ES-I3 (cell line): ENCODE data around the gene POFUT2.
"Not testable (repeated sequence)": the region's sequence is repeated elsewhere in the genome, so short reads cannot be mapped to it uniquely, and the experiment has no call there.

Experiments used
- H3K36me3 ChIP-seq: 2 replicates; pipeline ENCODE4 v1.6.1; 2013; ENCODE audit warnings: mild to moderate bottlenecking, low read length, control low read depth, moderate library complexity; ENCODE audit not compliant: insufficient read depth
- H3K4me1 ChIP-seq: 2 replicates; pipeline ENCODE4 v1.6.1; 2013; ENCODE audit warnings: mild to moderate bottlenecking, control low read depth, low read length; ENCODE audit not compliant: insufficient read depth
- H3K9ac ChIP-seq: 2 replicates; pipeline ENCODE4 v1.6.1; 2013; ENCODE audit warnings: low read depth, mild to moderate bottlenecking, low read length, moderate library complexity
- H3K9me3 ChIP-seq: 2 replicates; pipeline ENCODE4 v1.6.1; 2013; ENCODE audit warnings: mild to moderate bottlenecking, low read length, moderate library complexity; ENCODE audit not compliant: control insufficient read depth, insufficient read depth

POFUT2 gene

DNA sequence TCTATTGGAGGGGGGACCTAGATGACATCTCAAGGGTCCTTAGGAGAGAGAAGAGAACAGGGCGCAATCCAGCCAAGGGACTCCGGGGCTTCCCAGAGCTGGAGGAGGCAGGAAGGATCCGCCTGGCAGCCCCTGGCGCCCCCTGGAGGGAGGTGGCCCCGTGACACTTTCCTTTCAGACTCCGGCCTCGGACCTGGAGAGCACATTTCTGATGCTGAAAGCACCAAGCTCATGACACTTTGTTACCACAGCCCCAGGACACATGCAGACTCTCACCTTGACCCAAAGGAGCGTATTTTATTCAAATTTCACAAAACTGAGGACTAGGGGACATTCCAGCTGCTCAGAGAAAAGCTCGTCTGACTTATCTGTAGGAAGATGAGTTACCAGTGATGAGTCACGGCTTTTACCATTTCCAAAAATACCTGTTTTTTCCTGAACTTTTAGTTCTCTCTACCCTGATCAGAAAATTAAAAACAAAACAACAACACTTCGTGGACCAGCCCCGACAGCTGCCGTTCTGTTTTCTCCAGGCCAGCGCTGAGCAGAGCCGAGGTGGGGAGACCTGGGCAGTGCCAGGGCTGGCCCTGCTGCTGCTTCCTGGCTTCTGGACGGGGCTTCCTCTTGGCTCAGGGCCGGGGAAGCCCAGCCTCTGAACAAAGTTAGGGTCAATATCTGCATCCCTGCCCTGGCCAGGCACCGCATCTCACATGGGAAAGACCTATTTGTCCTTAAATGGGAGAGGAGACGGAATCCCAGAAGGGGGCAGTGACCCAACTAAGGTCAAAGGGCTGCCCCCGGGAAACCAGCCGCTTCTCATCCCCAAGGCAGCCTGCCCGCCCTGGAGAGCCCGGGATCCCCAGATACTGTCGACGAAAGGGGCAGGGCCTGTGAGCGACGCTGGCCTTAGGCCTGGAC, 21.6 kb upstream of the POFUT2 start:
- Histone ChIP-seq H3K9me3 (no peaks in the 10 kb centered on the region), H3K4me1 (peaks cover 16% of the 10 kb centered on the region; the same call in 1 of the 2 replicates), H3K36me3 (peaks cover 3% of the 10 kb centered on the region; the same call in 1 of the 2 replicates), H3K9ac (no peak overlapping the region)

DNA sequence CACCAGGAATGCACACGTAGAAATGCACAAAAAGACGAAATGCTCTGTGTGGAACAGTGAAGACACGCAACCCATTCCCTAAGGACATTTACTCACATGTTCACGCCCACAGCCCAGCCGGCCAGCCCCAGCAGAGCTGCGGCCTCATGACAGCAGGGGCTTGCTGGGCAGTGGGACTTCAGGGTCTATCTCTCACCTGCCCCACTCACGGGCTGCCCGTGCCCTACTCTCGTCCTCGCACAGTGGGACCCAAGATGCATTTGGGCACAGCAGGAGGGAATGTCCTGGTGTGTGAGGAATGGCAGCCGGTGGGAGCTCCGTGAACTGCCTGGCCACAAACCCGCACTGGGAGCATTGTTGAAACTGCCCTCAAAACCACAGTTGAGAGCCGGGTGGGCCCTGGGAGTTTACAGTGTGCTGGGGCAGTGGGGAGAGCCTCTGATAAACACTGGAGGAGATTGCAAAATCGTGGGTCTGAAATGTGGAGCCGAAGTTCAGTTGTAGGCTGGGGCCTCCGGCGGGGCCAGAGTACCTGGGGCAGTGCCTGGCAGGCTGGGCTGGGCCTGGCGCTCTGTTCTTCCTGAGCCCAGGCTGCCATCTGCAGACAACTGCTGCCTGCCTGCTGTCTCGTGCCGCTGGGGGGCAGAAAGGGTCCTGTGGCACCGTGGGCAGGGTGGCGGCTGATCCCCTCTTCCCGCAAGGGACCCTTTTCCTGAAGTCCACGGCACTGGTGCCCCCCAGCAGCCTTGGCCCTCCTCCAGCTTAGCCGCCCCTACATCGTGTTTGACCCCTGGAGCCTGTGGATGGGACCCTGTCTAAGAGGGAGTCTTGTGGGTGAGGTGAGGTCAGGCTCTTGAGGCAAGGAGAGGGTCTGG, 20.7 kb upstream of the POFUT2 start:
- Histone ChIP-seq H3K9ac (no peak overlapping the region), H3K4me1 (peaks cover 16% of the 10 kb centered on the region; the same call in 1 of the 2 replicates), H3K36me3 (peaks cover 3% of the 10 kb centered on the region; the same call in 1 of the 2 replicates), H3K9me3 (no peaks in the 10 kb centered on the region)

DNA sequence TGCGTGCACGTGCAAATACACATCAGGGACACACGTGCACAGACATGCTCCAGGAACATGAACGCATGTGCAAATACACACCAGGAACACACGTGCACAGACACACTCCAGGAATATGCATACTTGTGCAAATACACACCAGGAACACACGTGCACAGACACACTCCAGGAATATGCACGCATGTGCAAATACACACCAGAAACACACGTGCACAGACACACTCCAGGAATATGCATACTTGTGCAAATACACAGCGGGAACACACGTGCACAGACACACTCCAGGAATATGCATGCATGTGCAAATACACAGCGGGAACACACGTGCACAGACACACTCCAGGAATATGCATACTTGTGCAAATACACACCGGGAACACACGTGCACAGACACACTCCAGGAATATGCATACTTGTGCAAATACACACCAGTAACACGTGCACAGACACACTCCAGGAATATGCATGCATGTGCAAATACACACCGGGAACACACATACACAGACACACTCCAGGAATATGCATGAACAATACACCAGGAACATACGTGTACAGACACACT, 20.0 kb upstream of the POFUT2 start:
- H3K4me1 ChIP-seq = peaks cover 16% of the 10 kb centered on the region; the same call in 1 of the 2 replicates
- H3K9ac ChIP-seq = not testable (repeated sequence)

GRCh38 chr21:45306832-45307571, 19.3 kb upstream of the POFUT2 start:
- no peak overlapping the region for H3K9ac ChIP-seq
- H3K4me1 ChIP-seq = peaks cover 16% of the 10 kb centered on the region; the same call in 1 of the 2 replicates
- peaks cover 3% of the 10 kb centered on the region; the same call in 1 of the 2 replicates for H3K36me3 ChIP-seq
- H3K9me3 ChIP-seq = no peaks in the 10 kb centered on the region

More for the DNA sequence above, 20.0 kb upstream of the POFUT2 start:
- H3K9me3 ChIP-seq, H3K36me3 ChIP-seq: not testable (repeated sequence)

GRCh38 chr21:45306453-45306831, 18.7 kb upstream of the POFUT2 start:
- peaks cover 3% of the 10 kb centered on the region; the same call in 1 of the 2 replicates for H3K36me3 ChIP-seq
- H3K9me3 ChIP-seq = no peaks in the 10 kb centered on the region
- peaks cover 16% of the 10 kb centered on the region; the same call in 1 of the 2 replicates for H3K4me1 ChIP-seq
- no peak overlapping the region for H3K9ac ChIP-seq

- Histone ChIP-seq H3K9ac (no peak overlapping the region), H3K36me3 (peaks cover 3% of the 10 kb centered on the region; the same call in 1 of the 2 replicates), H3K9me3 (no peaks in the 10 kb centered on the region), H3K4me1 (peaks cover 16% of the 10 kb centered on the region; the same call in 1 of the 2 replicates)
Measured at GRCh38 chr21:45305836-45306235, 18.1 kb upstream of the POFUT2 start.

DNA sequence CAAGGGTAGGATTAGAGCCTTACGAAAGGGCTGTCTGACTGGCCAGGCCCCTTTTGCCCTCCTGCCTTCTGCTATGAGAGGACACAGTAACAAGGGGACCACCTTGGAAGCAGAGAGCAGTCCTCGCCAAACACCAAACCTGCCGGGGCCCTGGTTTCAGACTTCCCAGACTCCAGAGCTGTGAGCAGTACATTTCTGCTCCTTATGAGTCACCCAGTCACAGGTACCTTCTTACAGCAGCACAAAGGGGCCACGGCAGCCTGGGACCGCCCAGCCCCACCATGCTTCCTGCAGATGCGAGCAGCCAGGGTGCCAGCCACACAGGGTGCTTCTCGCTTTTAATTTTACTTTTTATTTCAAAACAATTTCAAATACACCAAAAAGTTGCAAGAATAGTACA, 17.2 kb upstream of the POFUT2 start:
- H3K36me3 ChIP-seq = peaks cover 3% of the 10 kb centered on the region; the same call in 1 of the 2 replicates
- H3K4me1 ChIP-seq = peaks cover 16% of the 10 kb centered on the region; the same call in 1 of the 2 replicates
- no peaks in the 10 kb centered on the region for H3K9me3 ChIP-seq
- no peak overlapping the region for H3K9ac ChIP-seq

GRCh38 chr21:45304476-45304830, 16.8 kb upstream of the POFUT2 start:
- Histone ChIP-seq H3K9ac (no peak overlapping the region), H3K4me1 (peaks cover 14% of the 10 kb centered on the region; the same call in 1 of the 2 replicates), H3K36me3 (peaks cover 3% of the 10 kb centered on the region; the same call in 1 of the 2 replicates), H3K9me3 (no peaks in the 10 kb centered on the region)

- no peaks in the 10 kb centered on the region for H3K9me3 ChIP-seq
- peaks cover 11% of the 10 kb centered on the region; the same call in 1 of the 2 replicates for H3K4me1 ChIP-seq
- H3K9ac ChIP-seq = no peak overlapping the region
- peaks cover 3% of the 10 kb centered on the region; the same call in 1 of the 2 replicates for H3K36me3 ChIP-seq
Measured at GRCh38 chr21:45303751-45304475, 16.2 kb upstream of the POFUT2 start.

DNA sequence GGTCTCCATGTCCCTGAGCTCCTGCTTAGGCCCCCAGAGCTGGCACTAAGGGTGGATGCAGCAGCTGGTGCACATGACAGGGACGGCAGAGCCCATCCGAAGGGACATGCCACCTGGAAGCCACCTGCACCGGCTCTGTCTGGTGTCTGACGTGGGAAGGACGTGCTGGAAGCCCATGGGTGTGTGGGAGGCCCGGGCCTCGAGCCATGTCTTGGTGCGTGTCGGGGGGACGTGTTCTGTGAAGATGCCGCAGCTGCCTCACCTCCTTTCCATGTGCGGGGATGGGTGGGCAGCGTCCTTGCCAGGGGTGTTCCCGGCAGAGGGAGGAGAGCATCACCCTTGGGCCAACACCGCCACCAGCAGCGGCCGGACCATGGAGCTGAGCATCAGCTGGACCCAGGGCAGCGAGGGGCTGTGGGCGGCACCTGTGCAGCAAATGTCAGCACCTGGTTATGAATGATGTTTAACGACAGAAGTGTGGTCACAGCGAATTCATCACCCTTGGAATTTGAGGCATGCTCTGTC, 15.5 kb upstream of the POFUT2 start:
- H3K9me3 ChIP-seq = no peaks in the 10 kb centered on the region
- H3K9ac ChIP-seq = no peak overlapping the region
- peaks cover 3% of the 10 kb centered on the region; the same call in 1 of the 2 replicates for H3K36me3 ChIP-seq
- H3K4me1 ChIP-seq = peaks cover 3% of the 10 kb centered on the region; the same call in 1 of the 2 replicates

DNA sequence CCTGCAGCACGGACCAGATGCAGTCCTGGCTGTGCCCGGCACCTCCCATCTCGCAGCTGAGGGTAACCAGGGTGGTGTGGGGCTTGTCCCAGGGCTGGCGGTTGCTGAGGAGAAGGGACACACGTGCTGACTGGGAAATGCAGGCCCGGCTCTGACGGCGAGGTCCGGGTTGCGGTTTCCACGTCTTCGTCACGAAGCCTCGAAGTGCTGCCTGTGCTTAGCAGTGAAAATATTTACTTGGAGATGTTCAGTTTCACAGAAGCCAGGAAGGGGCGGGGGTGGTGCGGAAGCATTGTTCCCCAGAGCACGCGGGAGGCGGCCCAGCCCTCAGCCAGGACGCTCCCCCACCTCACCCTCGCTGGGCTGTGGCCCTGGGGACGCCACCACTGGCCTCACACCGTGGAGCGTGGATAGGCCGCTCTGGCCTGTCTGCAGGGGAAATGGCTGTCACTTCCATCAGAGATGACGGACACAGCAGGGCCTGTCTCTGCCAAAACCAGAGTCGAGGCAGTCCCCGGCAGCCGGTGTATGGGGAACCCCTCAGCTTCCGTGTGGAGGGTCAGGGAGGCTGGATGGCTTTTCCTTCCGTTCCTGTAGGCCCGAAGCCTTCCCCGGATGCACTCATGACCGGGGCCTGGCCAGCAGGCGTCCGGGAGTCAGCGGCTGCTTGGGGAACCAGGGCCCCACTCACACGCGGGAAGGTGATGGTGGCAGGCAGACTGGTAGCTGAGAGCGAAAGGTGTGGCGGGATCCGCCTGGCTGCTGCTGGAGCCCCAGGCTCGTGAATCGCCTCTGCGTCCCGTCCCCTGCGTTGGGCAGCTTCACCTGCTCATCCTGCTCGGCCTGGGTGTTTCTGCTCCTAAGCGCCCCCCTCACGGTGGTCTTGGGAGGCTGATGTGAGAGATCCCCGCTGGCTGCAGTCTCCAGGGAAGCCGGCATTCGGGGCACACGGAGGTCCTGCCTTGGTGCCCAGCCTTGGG, 14.7 kb upstream of the POFUT2 start:
- no peak overlapping the region for H3K9ac ChIP-seq
- peaks cover 3% of the 10 kb centered on the region; the same call in 1 of the 2 replicates for H3K36me3 ChIP-seq
- H3K4me1 ChIP-seq = no peaks in the 10 kb centered on the region
- no peaks in the 10 kb centered on the region for H3K9me3 ChIP-seq

GRCh38 chr21:45301521-45302081, 13.9 kb upstream of the POFUT2 start:
- Histone ChIP-seq H3K4me1 (no peaks in the 10 kb centered on the region), H3K9ac (no peak overlapping the region), H3K36me3 (peaks cover 3% of the 10 kb centered on the region; the same call in 1 of the 2 replicates), H3K9me3 (0 out of 2 replicates have a peak, but pooled peaks cover 2% of the 10 kb centered on the region)
